HG03066 (cell line): ENCODE data around the gene FSTL3.
"Not testable (repeated sequence)": the region's sequence is repeated elsewhere in the genome, so short reads cannot be mapped to it uniquely, and the experiment has no call there.

Experiments
- ATAC-seq: cut with Tn5 transposase; IDR thresholded peaks from one replicate; pipeline ENCODE4 v1.9.1; 2021; ENCODE audit warnings: low read depth; ENCODE audit not compliant: unreplicated experiment

Gene FSTL3

GRCh38 chr19:680287-681028, 4.3 kb downstream of the FSTL3 start:
- peak; percentile 57 for ATAC-seq

- peak; percentile 45 for ATAC-seq
Measured at GRCh38 chr19:681029-682019, 5.1 kb downstream of the FSTL3 start.

GRCh38 chr19:682678-683320, 6.6 kb downstream of the FSTL3 start:
- no peak for ATAC-seq

GRCh38 chr19:685454-685931, 9.3 kb downstream of the FSTL3 start:
- ATAC-seq: no peak

- ATAC-seq: no peak
Measured at GRCh38 chr19:686589-687297, 10.6 kb downstream of the FSTL3 start.

- ATAC-seq: no peak
Measured at GRCh38 chr19:687569-688166, 11.5 kb downstream of the FSTL3 start.

GRCh38 chr19:688214-688613, 12.0 kb downstream of the FSTL3 start:
- ATAC-seq: no peak

GRCh38 chr19:688992-689391, 12.8 kb downstream of the FSTL3 start:
- no peak for ATAC-seq

- no peak for ATAC-seq
Measured at GRCh38 chr19:690203-690602, 14.0 kb downstream of the FSTL3 start.

GRCh38 chr19:694481-695351, 18.5 kb downstream of the FSTL3 start:
- no peak for ATAC-seq

- ATAC-seq: no peak
Measured at GRCh38 chr19:695352-695949, 19.3 kb downstream of the FSTL3 start, which contains the start of gene PRSS57. TSS of gene PRSS57 (minus strand) at chr19:695452. CDS start at chr19:695430, 22 bp downstream.

GRCh38 chr19:698529-698928, 22.3 kb downstream of the FSTL3 start:
- not testable (repeated sequence) for ATAC-seq

- not testable (repeated sequence) for ATAC-seq
Measured at GRCh38 chr19:699885-700284, 23.7 kb downstream of the FSTL3 start.

GRCh38 chr19:702847-703246, 26.7 kb downstream of the FSTL3 start:
- not testable (repeated sequence) for ATAC-seq

GRCh38 chr19:703329-703650, 27.1 kb downstream of the FSTL3 start:
- ATAC-seq: no peak

- no peak for ATAC-seq
Measured at GRCh38 chr19:703651-704446, 27.7 kb downstream of the FSTL3 start.

- ATAC-seq: no peak
Measured at GRCh38 chr19:704447-704741, 28.2 kb downstream of the FSTL3 start.
